Trophoblast cell (in vitro differentiated cells and primary cell): Measurements from ENCODE around the gene KIF26B.
A peak's percentile ranks its signal among the peaks of the same experiment; 100 is the strongest.

Experiments
- DNase-seq, 2 donors: peaks; one replicate each; pipeline ENCODE4 v3.0.0-alpha.2; 2016
- H2AFZ ChIP-seq: 2 replicates; pipeline ENCODE4 v1.6.1; 2013; ENCODE audit warnings: low read length, moderate library complexity, mild to moderate bottlenecking; ENCODE audit not compliant: insufficient read depth, poor library complexity
- H2AK5ac ChIP-seq: 2 replicates; pipeline ENCODE4 v1.6.1; 2013; ENCODE audit warnings: mild to moderate bottlenecking, low read length
- H2BK120ac ChIP-seq: 2 replicates; pipeline ENCODE4 v1.6.1; 2013; ENCODE audit warnings: low read length, mild to moderate bottlenecking, moderate library complexity; ENCODE audit not compliant: insufficient read depth, poor library complexity
- H2BK12ac ChIP-seq: 2 replicates; pipeline ENCODE4 v1.6.1; 2013; ENCODE audit warnings: mild to moderate bottlenecking, low read length, moderate library complexity
- H2BK5ac ChIP-seq: 2 replicates; pipeline ENCODE4 v1.6.1; 2013; ENCODE audit warnings: low read length, low read depth, moderate library complexity, mild to moderate bottlenecking; ENCODE audit not compliant: poor library complexity
- H3K14ac ChIP-seq: 2 replicates; pipeline ENCODE4 v1.6.1; 2013; ENCODE audit warnings: mild to moderate bottlenecking, low read length
- H3K18ac ChIP-seq: 2 replicates; pipeline ENCODE4 v1.6.1; 2013; ENCODE audit warnings: mild to moderate bottlenecking, low read length
- H3K23ac ChIP-seq: 2 replicates; pipeline ENCODE4 v1.6.1; 2013; ENCODE audit warnings: low read length
- H3K27ac ChIP-seq: 2 replicates; pipeline ENCODE4 v1.5.1; 2013; ENCODE audit warnings: low read depth, mild to moderate bottlenecking, inconsistent platforms, low read length, moderate library complexity
- H3K27me3 ChIP-seq: 2 replicates; pipeline ENCODE4 v1.6.1; 2013; ENCODE audit warnings: inconsistent platforms, mild to moderate bottlenecking, low read length, moderate library complexity; ENCODE audit not compliant: insufficient read depth
- H3K36me3 ChIP-seq, 2 experiments: 1 replicate in 1 of 2; 2 replicates in 1 of 2; pipeline ENCODE4 v1.6.1; 2013; ENCODE audit warnings: low read length in 2 of 2, mild to moderate bottlenecking in 2 of 2, moderate library complexity in 1 of 2; ENCODE audit not compliant: insufficient read depth in 2 of 2, control insufficient read depth in 1 of 2
- H3K4ac ChIP-seq: 2 replicates; pipeline ENCODE4 v1.6.1; 2013; ENCODE audit warnings: low read depth, mild to moderate bottlenecking, low read length, moderate library complexity
- H3K4me1 ChIP-seq, 2 experiments: 1 replicate in 1 of 2; 2 replicates in 1 of 2; pipeline ENCODE4 v1.6.1; 2013; ENCODE audit warnings: low read length in 2 of 2, mild to moderate bottlenecking in 2 of 2, moderate library complexity in 1 of 2; ENCODE audit not compliant: insufficient read depth in 2 of 2, control insufficient read depth in 1 of 2
- H3K4me2 ChIP-seq: 2 replicates; pipeline ENCODE4 v1.6.1; 2013; ENCODE audit warnings: inconsistent platforms, mild to moderate bottlenecking, low read length, moderate library complexity
- H3K4me3 ChIP-seq: 2 replicates; pipeline ENCODE4 v1.5.1; 2013; ENCODE audit warnings: mild to moderate bottlenecking, low read depth, low read length, inconsistent platforms
- H3K79me1 ChIP-seq: one replicate; pipeline ENCODE4 v1.6.1; 2013; ENCODE audit warnings: low read length
- H3K79me2 ChIP-seq: 2 replicates; pipeline ENCODE4 v1.6.1; 2013; ENCODE audit warnings: low read length, mild to moderate bottlenecking; ENCODE audit not compliant: control insufficient read depth, insufficient read depth, poor library complexity
- H3K9ac ChIP-seq: 2 replicates; pipeline ENCODE4 v1.6.1; 2013; ENCODE audit warnings: mild to moderate bottlenecking, low read length
- H3K9me3 ChIP-seq: 2 replicates; pipeline ENCODE4 v1.6.1; 2013; ENCODE audit warnings: low read depth, mild to moderate bottlenecking, control low read depth, inconsistent platforms, low read length; ENCODE audit not compliant: insufficient read depth
- H4K12ac ChIP-seq: 2 replicates; pipeline ENCODE4 v1.6.1; 2013; ENCODE audit warnings: low read depth, mild to moderate bottlenecking, low read length, moderate library complexity
- H4K8ac ChIP-seq: 2 replicates; pipeline ENCODE4 v1.6.1; 2013; ENCODE audit warnings: low read depth, mild to moderate bottlenecking, low read length, moderate library complexity
- H4K91ac ChIP-seq: one replicate; pipeline ENCODE4 v1.6.1; 2013; ENCODE audit warnings: low read depth, mild to moderate bottlenecking, low read length, moderate library complexity
- WGBS: extraction: QIAGEN DNeasy Blood & Tissue Kit; methylation state at CpG from one replicate; pipeline ENCODE4 v1.1.7; 2013; ENCODE audit warnings: missing lambda C conversion rate; ENCODE audit not compliant: insufficient read length, insufficient coverage; ENCODE audit errors: extremely low coverage; 5-methylcytosine and 5-hydroxymethylcytosine counted together

KIF26B gene

DNA sequence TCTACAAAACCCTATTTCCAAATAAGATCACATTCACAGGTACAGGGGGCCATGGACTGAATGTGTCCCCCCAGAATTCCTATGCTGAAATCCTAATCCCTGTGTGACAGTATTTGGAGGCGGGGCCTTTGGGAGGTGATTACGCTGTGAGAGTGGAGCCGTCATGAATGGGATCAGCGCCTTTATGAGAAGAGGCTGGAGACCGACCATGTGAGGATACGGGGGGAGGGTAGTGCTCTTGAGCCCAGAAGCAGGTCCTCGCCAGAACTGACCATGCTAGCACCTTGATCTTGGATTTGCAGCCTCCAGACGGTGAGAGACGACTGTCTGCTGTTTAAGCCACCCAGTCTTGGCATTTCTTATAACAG lies 23.8 kb upstream of the KIF26B start:
- Histone ChIP-seq H2AK5ac (no peak overlapping the region), H3K36me3 (no peaks in the 10 kb centered on the region), H3K4me3 (no peak overlapping the region), H4K8ac (no peak overlapping the region), H4K91ac (no peak overlapping the region), H3K27ac (no peak overlapping the region), H3K4me1 (no peaks in the 10 kb centered on the region), H3K23ac (no peak overlapping the region), H2BK5ac (no peak overlapping the region), H3K4ac (no peak overlapping the region), H3K4me2 (no peak overlapping the region), H3K27me3 (no peaks in the 10 kb centered on the region), H3K14ac (no peak overlapping the region), H3K9me3 (no peaks in the 10 kb centered on the region), H3K9ac (no peak overlapping the region), H2AFZ (no peak overlapping the region), H3K18ac (no peak overlapping the region), H2BK12ac (no peak overlapping the region), H3K79me1 (no peaks in the 10 kb centered on the region), H3K79me2 (no peaks in the 10 kb centered on the region), H4K12ac (no peak overlapping the region), H2BK120ac (no peak overlapping the region)
- DNase-seq = no peak
- WGBS = no CpG with 5 or more reads among the region's 9 CpGs

GRCh38 chr1:245132771-245133170 lies 22.0 kb upstream of the KIF26B start:
- no peak overlapping the region for H2BK5ac ChIP-seq
- no peak overlapping the region for H2BK12ac ChIP-seq
- no peaks in the 10 kb centered on the region for H3K4me1 ChIP-seq
- no peak overlapping the region for H2AK5ac ChIP-seq
- H4K91ac ChIP-seq = no peak overlapping the region
- no peak overlapping the region for H2AFZ ChIP-seq
- H3K79me1 ChIP-seq = no peaks in the 10 kb centered on the region
- no peak overlapping the region for H3K4ac ChIP-seq
- H4K8ac ChIP-seq = no peak overlapping the region
- H3K18ac ChIP-seq = no peak overlapping the region
- H3K79me2 ChIP-seq = no peaks in the 10 kb centered on the region
- H3K9me3 ChIP-seq = no peaks in the 10 kb centered on the region
- no peak overlapping the region for H2BK120ac ChIP-seq
- H3K27ac ChIP-seq = no peak overlapping the region
- H3K9ac ChIP-seq = no peak overlapping the region
- H3K23ac ChIP-seq = no peak overlapping the region
- no peak overlapping the region for H3K4me3 ChIP-seq
- H4K12ac ChIP-seq = no peak overlapping the region
- no peak overlapping the region for H3K14ac ChIP-seq
- no peaks in the 10 kb centered on the region for H3K36me3 ChIP-seq
- no peak overlapping the region for H3K4me2 ChIP-seq
- no CpG with 5 or more reads among the region's 11 CpGs for WGBS
- H3K27me3 ChIP-seq = no peaks in the 10 kb centered on the region
- DNase-seq = no peak

DNA sequence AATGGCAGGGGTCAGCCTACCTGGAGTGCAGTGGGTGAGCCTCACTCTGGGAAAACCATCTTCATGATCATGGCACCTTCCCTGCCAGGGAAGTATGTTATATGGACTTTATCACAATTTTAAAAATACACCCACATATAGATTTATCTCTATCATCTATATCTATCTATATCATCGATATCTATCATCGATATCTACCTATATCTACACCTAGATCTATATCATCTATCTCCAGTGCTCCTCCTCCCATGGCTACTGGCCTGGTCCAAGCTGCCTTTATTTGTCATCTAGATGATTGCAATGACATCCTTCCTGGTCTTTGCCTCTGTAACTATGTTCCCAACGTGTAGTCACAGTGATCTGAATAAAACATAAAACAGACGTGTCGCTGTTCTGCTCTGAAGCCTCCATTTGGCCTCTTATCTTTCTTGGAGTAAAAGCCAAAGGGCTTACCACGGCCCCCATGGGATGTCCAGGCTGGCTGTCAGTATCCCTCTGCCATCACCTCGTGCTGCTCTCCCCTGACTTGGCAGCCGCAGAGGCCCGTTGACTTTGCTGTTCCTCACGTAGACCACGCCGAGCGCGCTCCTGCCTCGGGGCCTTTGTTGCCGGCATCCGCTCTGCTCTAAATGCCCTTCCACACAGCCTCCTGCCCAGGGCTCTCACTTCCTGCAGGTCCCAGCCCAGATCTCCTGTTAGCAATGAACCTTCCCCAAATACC lies 20.6 kb upstream of the KIF26B start:
- no peak overlapping the region for H3K4me3 ChIP-seq
- 100% methylated on average over 2 of the region's 17 CpGs for WGBS
- no peak overlapping the region for H2BK5ac ChIP-seq

GRCh38 chr1:245142171-245142798 lies 12.5 kb upstream of the KIF26B start:
- WGBS = no CpG with 5 or more reads among the region's 18 CpGs
- H3K9me3 ChIP-seq = peaks cover 2% of the 10 kb centered on the region
- no peak overlapping the region for H4K8ac ChIP-seq
- no peak overlapping the region for H3K14ac ChIP-seq
- no peak for DNase-seq
- no peak overlapping the region for H3K18ac ChIP-seq
- no peak overlapping the region for H3K4me2 ChIP-seq
- H2AK5ac ChIP-seq = no peak overlapping the region
- H3K23ac ChIP-seq = no peak overlapping the region
- H4K12ac ChIP-seq = no peak overlapping the region
- H4K91ac ChIP-seq = no peak overlapping the region
- no peak overlapping the region for H2BK120ac ChIP-seq
- no peak overlapping the region for H2BK5ac ChIP-seq
- no peak overlapping the region for H3K9ac ChIP-seq
- H3K79me1 ChIP-seq = no peaks in the 10 kb centered on the region
- no peaks in the 10 kb centered on the region for H3K79me2 ChIP-seq
- H3K36me3 ChIP-seq = no peaks in the 10 kb centered on the region
- no peak overlapping the region for H3K4me3 ChIP-seq
- H3K27me3 ChIP-seq = no peaks in the 10 kb centered on the region
- no peak overlapping the region for H2AFZ ChIP-seq
- no peak overlapping the region for H3K27ac ChIP-seq
- H3K4me1 ChIP-seq = no peaks in the 10 kb centered on the region
- no peak overlapping the region for H3K4ac ChIP-seq
- H2BK12ac ChIP-seq = no peak overlapping the region

More for the DNA sequence above, 20.6 kb upstream of the KIF26B start:
- H2AFZ ChIP-seq = no peak overlapping the region
- no peaks in the 10 kb centered on the region for H3K36me3 ChIP-seq
- H3K79me2 ChIP-seq = no peaks in the 10 kb centered on the region
- no peak overlapping the region for H4K8ac ChIP-seq
- H3K79me1 ChIP-seq = no peaks in the 10 kb centered on the region
- no peak overlapping the region for H3K4ac ChIP-seq
- no peak overlapping the region for H3K18ac ChIP-seq
- no peak overlapping the region for H3K14ac ChIP-seq
- H4K91ac ChIP-seq = no peak overlapping the region
- H3K27ac ChIP-seq = no peak overlapping the region
- no peak overlapping the region for H3K9ac ChIP-seq
- H2BK12ac ChIP-seq = no peak overlapping the region
- peak in 1 of 2 donors; percentile 49 for DNase-seq
- no peak overlapping the region for H4K12ac ChIP-seq
- H3K4me2 ChIP-seq = no peak overlapping the region
- no peaks in the 10 kb centered on the region for H3K4me1 ChIP-seq
- H3K27me3 ChIP-seq = no peaks in the 10 kb centered on the region
- no peak overlapping the region for H2BK120ac ChIP-seq
- H3K9me3 ChIP-seq = no peaks in the 10 kb centered on the region
- H3K23ac ChIP-seq = no peak overlapping the region
- H2AK5ac ChIP-seq = no peak overlapping the region
